Spinal cord (tissue), 10 donors: ENCODE results near the gene NID1. TPM values are rescaled to one million over a fixed set of nuclear protein-coding genes. Genes with fewer than 3 reads are reported as not detected.

Experiments
- DNase-seq, 6 donors: peaks; one replicate each; pipeline versions ENCODE4 v3.0.0 to v3.0.0-alpha.2; 2013 to 2015; ENCODE audit warnings: low spot score in 6 of 6, low read depth in 4 of 6
- H3K27ac ChIP-seq: one replicate; pipeline ENCODE4 v1.5.1; 2013; ENCODE audit warnings: low read depth, low read length, control low read depth
- H3K27me3 ChIP-seq: one replicate; pipeline ENCODE4 v1.6.1; 2013; ENCODE audit warnings: low read length; ENCODE audit not compliant: control insufficient read depth, insufficient read depth
- H3K36me3 ChIP-seq: one replicate; pipeline ENCODE4 v1.6.1; 2013; ENCODE audit warnings: low read length; ENCODE audit not compliant: control insufficient read depth, insufficient read depth
- H3K4me1 ChIP-seq: one replicate; pipeline ENCODE4 v1.6.1; 2013; ENCODE audit warnings: low read length; ENCODE audit not compliant: control insufficient read depth, insufficient read depth
- H3K4me3 ChIP-seq: one replicate; pipeline ENCODE4 v1.5.1; 2013; ENCODE audit warnings: low read depth, low read length, control low read depth
- H3K9me3 ChIP-seq: one replicate; pipeline ENCODE4 v1.6.1; 2013; ENCODE audit warnings: low read length; ENCODE audit not compliant: control insufficient read depth, insufficient read depth
- WGBS: methylation state at CpG from one replicate; pipeline ENCODE4 v1.1.5; 2013; ENCODE audit warnings: missing lambda C conversion rate; ENCODE audit not compliant: insufficient coverage; 5-methylcytosine and 5-hydroxymethylcytosine counted together
- polyA plus RNA-seq, 2 donors: library from polyadenylated mRNA; unstranded; fragments of 120-200 nt; gene quantifications; one replicate each; pipeline ENCODE4 v1.2.1, GENCODE V29; 2013; ENCODE audit not compliant: insufficient read length in 2 of 2
- total RNA-seq, 2 donors: library from RNA; depleted of rRNA in 1 of 2; stranded (reverse); fragments of 120-200 nt in 1 of 2; fragments of >200 nt in 1 of 2; gene quantifications; one replicate each; pipeline versions ENCODE4 v1.2.3 to v1.2.4, GENCODE V29; 2013 to 2014
- donor health status: healthy.

NID1 gene
- total and polyA plus RNA-seq, 4 donors = 92.7 to 160 (median 95.3) TPM

- Histone ChIP-seq H3K27me3 (no peaks in the 10 kb centered on the region), H3K4me3 (no peak overlapping the region), H3K27ac (no peak overlapping the region), H3K9me3 (no peaks in the 10 kb centered on the region), H3K36me3 (peaks cover 11% of the 10 kb centered on the region), H3K4me1 (peaks cover 7% of the 10 kb centered on the region)
- DNase-seq = peak in 1 of 6 donors; percentile 16
- WGBS = 64% methylated on average over 12 of the region's 20 CpGs
Measured at GRCh38 chr1:236020359-236021219, 44.3 kb downstream of the NID1 start.

DNA sequence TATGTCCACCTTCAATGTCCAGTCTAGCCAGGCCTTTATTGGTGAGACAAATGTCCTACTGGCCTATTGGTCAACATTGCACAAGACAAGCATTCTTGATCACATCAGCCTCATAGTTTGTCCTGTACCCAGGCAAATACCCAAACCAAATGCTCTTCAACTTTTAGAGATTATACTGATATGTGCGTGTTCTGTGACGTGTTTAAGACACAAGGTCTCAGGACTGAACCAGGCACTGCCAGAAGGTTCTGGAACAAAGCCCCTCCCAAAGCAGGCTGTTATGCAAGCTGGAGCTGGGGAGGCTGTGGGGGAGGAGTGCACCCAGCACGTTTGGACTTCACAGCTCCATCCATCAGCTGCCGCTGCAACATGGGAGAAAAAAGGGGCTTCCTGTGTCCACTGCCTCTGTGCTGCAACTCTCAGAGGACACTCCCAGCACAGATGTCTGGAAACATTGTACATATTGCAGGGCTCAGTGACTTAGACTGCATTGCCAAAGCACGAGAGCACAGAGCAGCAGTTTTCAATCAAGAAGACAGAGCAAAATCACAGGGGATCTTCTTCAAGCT, 45.9 kb downstream of the NID1 start:
- peaks cover 7% of the 10 kb centered on the region for H3K4me1 ChIP-seq
- peaks cover 3% of the 10 kb centered on the region for H3K36me3 ChIP-seq
- DNase-seq = peak in 2 of 6 donors; percentile 66 to 71
- H3K9me3 ChIP-seq = no peaks in the 10 kb centered on the region
- peak overlapping the region; percentile 53 for H3K27ac ChIP-seq
- WGBS = 50% methylated on average over 3 of the region's 5 CpGs
- no peak overlapping the region for H3K4me3 ChIP-seq
- H3K27me3 ChIP-seq = no peaks in the 10 kb centered on the region

DNA sequence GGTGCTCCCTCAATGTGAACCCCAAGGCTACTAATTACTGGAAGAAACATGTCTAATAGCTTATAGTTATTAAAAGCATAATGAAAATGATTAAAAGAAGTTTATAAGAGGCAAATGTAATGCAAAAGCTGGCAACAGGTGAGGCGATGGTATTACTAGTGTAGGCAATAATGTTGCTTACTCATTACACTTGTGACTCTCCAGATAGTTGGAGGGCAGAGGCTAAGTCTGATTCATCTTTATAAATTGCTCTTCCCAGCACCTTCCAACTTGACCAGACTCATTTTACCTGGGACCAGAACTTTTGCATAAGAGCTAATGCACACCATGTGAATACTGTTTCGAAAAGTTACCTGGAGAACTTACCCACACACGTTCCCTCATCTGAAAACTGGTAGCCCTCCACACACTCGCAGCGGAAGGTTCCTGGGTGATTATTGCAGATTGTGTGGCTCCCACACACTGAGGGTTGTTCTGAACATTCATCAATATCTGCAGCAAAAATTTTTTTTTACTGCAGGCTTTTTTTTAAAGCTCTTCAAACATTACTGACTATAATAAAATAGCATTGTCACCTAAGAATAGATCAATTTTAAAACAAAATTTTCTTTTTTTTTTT, 48.0 kb downstream of the NID1 start:
- 96% methylated on average over 4 of the region's 5 CpGs for WGBS
- Histone ChIP-seq H3K4me1 (peaks cover 7% of the 10 kb centered on the region), H3K36me3 (peaks cover 5% of the 10 kb centered on the region)

DNA sequence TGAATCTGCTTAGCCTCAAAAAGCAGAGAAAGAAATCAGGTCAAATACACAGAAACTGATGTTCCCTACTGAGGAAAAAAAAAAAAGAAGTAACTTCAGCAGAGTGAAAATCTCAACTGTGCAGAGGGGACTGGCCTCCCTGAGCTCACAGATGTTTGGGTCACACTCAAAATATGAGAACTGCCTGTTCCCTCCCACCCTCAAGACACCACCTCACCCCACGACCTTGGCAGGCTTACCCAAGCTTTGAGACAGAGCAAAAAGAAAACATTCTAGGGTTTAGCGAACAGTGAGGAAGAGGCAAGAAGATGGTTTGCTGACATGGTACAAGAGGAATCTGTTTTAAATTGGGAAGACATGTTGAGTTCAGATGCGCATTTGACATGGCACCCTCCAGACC, 48.8 kb downstream of the NID1 start:
- Histone ChIP-seq H3K4me3 (no peak overlapping the region), H3K4me1 (peaks cover 7% of the 10 kb centered on the region), H3K27me3 (no peaks in the 10 kb centered on the region), H3K9me3 (no peaks in the 10 kb centered on the region), H3K36me3 (peaks cover 8% of the 10 kb centered on the region), H3K27ac (no peak overlapping the region)
- DNase-seq = peak in 1 of 6 donors; percentile 75
- WGBS = 67% methylated on average over 2 of the region's 3 CpGs

More for the DNA sequence above, 48.0 kb downstream of the NID1 start:
- Histone ChIP-seq H3K27ac (no peak overlapping the region), H3K9me3 (no peaks in the 10 kb centered on the region), H3K4me3 (no peak overlapping the region), H3K27me3 (no peaks in the 10 kb centered on the region)
- DNase-seq = no peak

DNA sequence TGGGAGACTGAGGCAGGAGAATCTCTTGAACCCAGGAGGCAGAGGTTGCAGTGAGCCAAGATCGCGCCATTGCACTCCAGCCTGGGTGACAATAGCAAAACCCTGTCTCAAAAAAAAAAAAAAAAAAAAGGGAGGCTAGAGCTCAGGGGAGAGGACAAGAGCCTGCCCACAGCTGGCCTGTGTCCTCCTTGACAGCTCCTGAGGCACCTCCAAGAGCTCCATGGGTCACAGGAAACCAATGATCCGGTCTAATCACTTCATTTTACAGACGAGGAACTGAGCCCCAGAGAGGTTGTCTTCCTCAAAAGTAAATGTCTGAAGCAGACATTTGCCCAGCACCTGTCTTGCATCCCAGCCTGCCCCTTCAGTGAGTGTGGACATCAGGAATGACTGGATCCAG, 49.4 kb downstream of the NID1 start:
- no peak overlapping the region for H3K27ac ChIP-seq
- peaks cover 7% of the 10 kb centered on the region for H3K4me1 ChIP-seq
- H3K4me3 ChIP-seq = no peak overlapping the region
- no peaks in the 10 kb centered on the region for H3K27me3 ChIP-seq
- DNase-seq = no peak
- peaks cover 8% of the 10 kb centered on the region for H3K36me3 ChIP-seq
- WGBS = 93% methylated on average over 3 of the region's 4 CpGs
- H3K9me3 ChIP-seq = no peaks in the 10 kb centered on the region

DNA sequence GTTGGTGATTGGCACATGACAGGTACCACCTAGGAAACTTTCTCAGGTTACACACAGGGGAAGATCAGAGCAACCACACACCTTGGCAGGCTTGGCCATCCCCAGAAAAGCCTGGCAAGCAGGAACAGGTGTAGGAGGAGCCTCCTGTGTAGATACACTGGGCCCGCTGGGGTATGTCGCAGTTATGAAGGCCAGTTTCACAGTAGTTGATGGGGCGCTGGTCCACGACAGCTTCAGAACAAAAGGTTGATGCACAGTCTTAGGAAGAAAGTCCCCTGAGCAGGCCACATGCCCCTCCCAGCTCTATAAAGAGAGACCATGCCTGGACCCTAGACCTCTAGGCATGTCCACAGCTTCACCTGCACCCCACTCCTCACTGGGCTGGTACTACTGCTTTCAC, 51.6 kb downstream of the NID1 start:
- no peaks in the 10 kb centered on the region for H3K4me1 ChIP-seq
- WGBS = 91% methylated on average over 4 of the region's 4 CpGs
- no peak overlapping the region for H3K4me3 ChIP-seq
- H3K27me3 ChIP-seq = no peaks in the 10 kb centered on the region
- no peaks in the 10 kb centered on the region for H3K9me3 ChIP-seq
- peaks cover 8% of the 10 kb centered on the region for H3K36me3 ChIP-seq
- no peak for DNase-seq
- no peak overlapping the region for H3K27ac ChIP-seq

- no peaks in the 10 kb centered on the region for H3K27me3 ChIP-seq
- H3K4me3 ChIP-seq = no peak overlapping the region
- H3K27ac ChIP-seq = no peak overlapping the region
- H3K4me1 ChIP-seq = no peaks in the 10 kb centered on the region
- 95% methylated on average over 8 of the region's 11 CpGs for WGBS
- DNase-seq = no peak
- H3K9me3 ChIP-seq = no peaks in the 10 kb centered on the region
- peaks cover 15% of the 10 kb centered on the region for H3K36me3 ChIP-seq
Measured at GRCh38 chr1:236011641-236012040, 53.2 kb downstream of the NID1 start.

DNA sequence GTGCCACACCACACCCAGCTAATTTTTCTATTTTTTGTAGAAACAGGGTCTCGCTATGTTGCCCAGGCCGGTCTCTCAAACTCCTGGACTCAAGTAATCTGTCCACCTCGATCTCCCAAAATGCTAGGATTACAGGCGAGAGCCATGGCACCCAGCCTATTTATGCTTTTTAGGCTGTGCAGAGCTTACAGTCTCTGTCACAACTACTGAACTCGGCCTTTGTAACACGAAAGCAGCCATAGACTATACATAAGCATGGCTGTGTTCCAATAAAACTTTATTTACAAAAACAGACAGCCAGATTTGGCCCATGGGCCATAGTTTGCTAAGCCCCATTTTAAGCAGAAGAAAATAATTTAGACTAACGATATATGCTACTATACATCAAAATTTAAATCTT, 54.4 kb downstream of the NID1 start:
- no peak for DNase-seq
- WGBS = 93% methylated on average over 6 of the region's 7 CpGs
- Histone ChIP-seq H3K27me3 (no peaks in the 10 kb centered on the region), H3K4me3 (no peak overlapping the region), H3K36me3 (peaks cover 15% of the 10 kb centered on the region), H3K9me3 (no peaks in the 10 kb centered on the region), H3K4me1 (no peaks in the 10 kb centered on the region), H3K27ac (peak overlapping the region; percentile 61)

GRCh38 chr1:236009857-236010256, 55.0 kb downstream of the NID1 start:
- Histone ChIP-seq H3K27ac (peak overlapping the region; percentile 61), H3K4me1 (no peaks in the 10 kb centered on the region), H3K9me3 (no peaks in the 10 kb centered on the region), H3K36me3 (peaks cover 15% of the 10 kb centered on the region), H3K4me3 (no peak overlapping the region), H3K27me3 (no peaks in the 10 kb centered on the region)
- no CpG with 5 or more reads among the region's 2 CpGs for WGBS
- peak in 1 of 6 donors; percentile 65 for DNase-seq
